ENCODE results near the gene RSPO3.

Gene RSPO3

DNA sequence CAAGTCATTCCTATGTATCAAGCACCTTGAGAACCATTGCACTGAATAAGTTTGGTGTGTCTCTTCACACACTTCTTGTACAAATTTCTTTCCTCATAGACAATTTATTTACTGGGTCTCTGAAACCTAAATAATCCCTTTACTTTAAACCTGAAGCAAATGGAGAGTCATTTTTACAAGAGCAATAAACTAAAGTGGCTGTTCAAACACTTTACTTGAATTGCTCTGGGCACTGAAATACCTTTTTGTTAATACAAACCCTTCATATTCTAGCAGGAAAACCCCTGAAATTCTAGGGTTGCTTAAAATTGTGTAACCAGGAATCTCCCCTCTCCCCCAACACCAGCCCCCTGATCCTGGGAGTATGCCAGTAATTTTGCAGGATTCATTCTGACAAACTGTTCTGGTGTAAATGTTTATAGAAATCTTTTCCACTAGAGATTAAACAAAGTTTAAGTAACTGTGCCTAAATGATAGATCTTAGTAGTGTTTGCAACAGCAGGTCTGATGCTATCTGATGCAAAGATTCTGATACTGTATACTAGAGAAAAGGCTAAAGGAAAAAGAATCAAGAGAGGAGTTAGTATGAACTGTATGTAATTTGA, 13.4 kb downstream of the RSPO3 start:
- no peak overlapping the region for H3K27ac ChIP-seq
- H3K9me3 ChIP-seq: no peaks in the 10 kb centered on the region
- TF ChIP-seq, protein P1, sequence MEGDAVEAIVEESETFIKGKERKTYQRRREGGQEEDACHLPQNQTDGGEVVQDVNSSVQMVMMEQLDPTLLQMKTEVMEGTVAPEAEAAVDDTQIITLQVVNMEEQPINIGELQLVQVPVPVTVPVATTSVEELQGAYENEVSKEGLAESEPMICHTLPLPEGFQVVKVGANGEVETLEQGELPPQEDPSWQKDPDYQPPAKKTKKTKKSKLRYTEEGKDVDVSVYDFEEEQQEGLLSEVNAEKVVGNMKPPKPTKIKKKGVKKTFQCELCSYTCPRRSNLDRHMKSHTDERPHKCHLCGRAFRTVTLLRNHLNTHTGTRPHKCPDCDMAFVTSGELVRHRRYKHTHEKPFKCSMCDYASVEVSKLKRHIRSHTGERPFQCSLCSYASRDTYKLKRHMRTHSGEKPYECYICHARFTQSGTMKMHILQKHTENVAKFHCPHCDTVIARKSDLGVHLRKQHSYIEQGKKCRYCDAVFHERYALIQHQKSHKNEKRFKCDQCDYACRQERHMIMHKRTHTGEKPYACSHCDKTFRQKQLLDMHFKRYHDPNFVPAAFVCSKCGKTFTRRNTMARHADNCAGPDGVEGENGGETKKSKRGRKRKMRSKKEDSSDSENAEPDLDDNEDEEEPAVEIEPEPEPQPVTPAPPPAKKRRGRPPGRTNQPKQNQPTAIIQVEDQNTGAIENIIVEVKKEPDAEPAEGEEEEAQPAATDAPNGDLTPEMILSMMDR (IDR thresholded peaks at IDR 0.05): no peak
- no peaks in the 10 kb centered on the region for H3K4me1 ChIP-seq (ENCODE audit: control insufficient read depth in 1 of 2, insufficient read depth in 1 of 2, low read depth in 1 of 2, low read length in 1 of 2)
- H3K27me3 ChIP-seq: peaks cover 47% of the 10 kb centered on the region
- no peaks in the 10 kb centered on the region for H3K36me3 ChIP-seq
- H3K4me3 ChIP-seq (ENCODE audit: low read depth in 1 of 2, low read length in 1 of 2): no peak overlapping the region

DNA sequence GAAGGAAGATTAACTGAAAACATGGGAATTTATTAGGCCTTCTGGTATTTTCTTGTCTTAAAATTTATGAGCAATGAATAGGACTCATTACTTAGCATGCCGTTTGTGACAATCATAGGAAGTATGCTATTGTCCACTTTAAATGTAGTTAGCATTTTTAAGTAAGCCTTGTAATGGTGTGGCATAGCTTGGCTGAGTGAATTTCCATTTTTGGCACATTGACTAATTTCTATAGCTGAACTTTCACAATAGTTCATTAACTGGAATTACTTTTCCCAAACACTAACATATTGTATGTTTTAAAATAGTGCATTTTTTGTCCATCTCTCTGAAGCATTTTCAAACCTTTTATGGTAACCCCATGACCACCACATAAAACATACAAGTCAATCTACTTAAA, 15.7 kb downstream of the RSPO3 start:
- Histone ChIP-seq H3K36me3 (no peaks in the 10 kb centered on the region), H3K27me3 (peaks cover 37% of the 10 kb centered on the region), H3K4me1 (ENCODE audit: control insufficient read depth in 1 of 2, insufficient read depth in 1 of 2, low read depth in 1 of 2, low read length in 1 of 2) (no peaks in the 10 kb centered on the region), H3K9me3 (no peaks in the 10 kb centered on the region), H3K27ac (no peak overlapping the region), H3K4me3 (ENCODE audit: low read depth in 1 of 2, low read length in 1 of 2) (no peak overlapping the region)
- TF ChIP-seq, protein P1 (IDR thresholded peaks at IDR 0.05): no peak

DNA sequence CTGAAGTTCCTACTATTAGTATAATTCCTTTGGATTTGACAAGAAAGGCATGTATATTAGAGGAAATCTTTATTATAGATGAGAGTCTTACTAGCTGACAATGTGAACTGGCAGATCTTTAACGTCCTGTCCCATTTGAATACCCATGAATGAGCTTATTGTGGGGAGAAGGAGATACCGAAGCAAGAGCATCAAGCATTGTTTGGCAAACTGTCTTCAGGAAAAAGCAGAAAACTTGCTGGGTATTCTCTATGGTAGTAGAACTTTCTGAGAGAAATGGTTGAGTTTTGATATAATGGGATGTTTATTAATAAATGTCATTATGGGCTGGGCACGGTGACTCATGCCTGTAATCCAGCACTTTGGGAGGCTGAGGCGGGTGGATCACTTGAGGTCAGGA, 18.3 kb downstream of the RSPO3 start:
- peaks cover 26% of the 10 kb centered on the region for H3K27me3 ChIP-seq
- TF ChIP-seq, protein P1 (IDR thresholded peaks at IDR 0.05): no peak
- H3K27ac ChIP-seq: no peak overlapping the region
- no peaks in the 10 kb centered on the region for H3K36me3 ChIP-seq
- no peaks in the 10 kb centered on the region for H3K4me1 ChIP-seq (ENCODE audit: control insufficient read depth in 1 of 2, insufficient read depth in 1 of 2, low read depth in 1 of 2, low read length in 1 of 2)
- H3K4me3 ChIP-seq (ENCODE audit: low read depth in 1 of 2, low read length in 1 of 2): no peak overlapping the region
- H3K9me3 ChIP-seq: no peaks in the 10 kb centered on the region

DNA sequence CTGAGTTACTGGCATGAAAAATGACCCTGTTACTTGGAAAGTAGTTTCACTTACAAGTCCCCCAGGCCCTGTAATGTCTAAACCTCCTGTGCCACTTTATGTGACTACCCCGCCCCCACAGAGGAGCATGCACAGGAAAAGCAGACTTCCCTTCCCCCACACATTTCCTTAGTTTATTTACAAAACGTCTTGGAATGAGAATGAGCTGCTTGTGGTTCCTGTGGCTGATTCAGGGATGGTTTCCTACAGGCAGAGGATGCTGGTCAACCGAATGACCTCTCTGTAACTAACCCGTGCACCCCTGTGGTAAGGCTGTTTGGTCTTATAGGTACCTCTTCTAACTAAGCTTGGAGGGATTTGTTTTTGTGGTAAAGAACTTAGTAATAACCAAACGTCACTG, 28.5 kb downstream of the RSPO3 start:
- Histone ChIP-seq H3K36me3 (no peaks in the 10 kb centered on the region), H3K9me3 (no peaks in the 10 kb centered on the region), H3K4me3 (ENCODE audit: low read depth in 1 of 2, low read length in 1 of 2) (no peak overlapping the region), H3K27me3 (peaks cover 33% of the 10 kb centered on the region), H3K27ac (no peak overlapping the region), H3K4me1 (ENCODE audit: control insufficient read depth in 1 of 2, insufficient read depth in 1 of 2, low read depth in 1 of 2, low read length in 1 of 2) (no peaks in the 10 kb centered on the region)
- TF ChIP-seq, protein P1 (IDR thresholded peaks at IDR 0.05): no peak

DNA sequence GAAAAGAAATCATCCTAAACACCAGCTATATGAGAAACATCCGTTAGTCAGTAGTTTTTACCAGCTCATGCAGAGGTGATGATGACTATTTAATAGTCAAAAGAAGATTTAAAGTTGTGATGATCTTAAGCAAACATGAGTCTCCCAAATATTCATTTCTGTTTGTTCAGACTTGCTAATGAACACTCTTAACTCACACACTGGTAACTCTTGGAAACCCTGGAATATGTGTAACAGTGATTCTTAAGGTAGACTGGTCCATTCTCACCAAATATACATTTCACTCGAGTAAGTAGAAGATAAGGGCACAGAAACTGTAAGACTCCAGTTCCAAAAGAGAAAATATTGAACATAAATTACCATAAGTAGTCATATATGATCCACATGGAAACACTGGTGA, 29.1 kb downstream of the RSPO3 start:
- Histone ChIP-seq H3K36me3 (no peaks in the 10 kb centered on the region), H3K27ac (no peak overlapping the region), H3K4me3 (ENCODE audit: low read depth in 1 of 2, low read length in 1 of 2) (no peak overlapping the region), H3K4me1 (ENCODE audit: control insufficient read depth in 1 of 2, insufficient read depth in 1 of 2, low read depth in 1 of 2, low read length in 1 of 2) (no peaks in the 10 kb centered on the region), H3K9me3 (no peaks in the 10 kb centered on the region), H3K27me3 (peaks cover 39% of the 10 kb centered on the region)
- TF ChIP-seq, protein P1 (IDR thresholded peaks at IDR 0.05): no peak

DNA sequence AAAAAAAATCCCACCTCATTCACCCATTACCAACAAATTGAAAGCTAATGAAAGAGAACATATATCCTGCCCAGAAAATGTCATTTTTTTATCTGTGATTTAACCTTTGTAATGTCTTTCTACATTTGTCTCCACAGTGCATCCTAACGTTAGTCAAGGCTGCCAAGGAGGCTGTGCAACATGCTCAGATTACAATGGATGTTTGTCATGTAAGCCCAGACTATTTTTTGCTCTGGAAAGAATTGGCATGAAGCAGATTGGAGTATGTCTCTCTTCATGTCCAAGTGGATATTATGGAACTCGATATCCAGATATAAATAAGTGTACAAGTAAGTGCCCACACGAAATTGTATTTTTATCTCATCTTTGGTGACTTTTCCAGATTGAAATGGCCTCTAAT, 30.0 kb downstream of the RSPO3 start:
- no peaks in the 10 kb centered on the region for H3K36me3 ChIP-seq
- H3K4me1 ChIP-seq (ENCODE audit: control insufficient read depth in 1 of 2, insufficient read depth in 1 of 2, low read depth in 1 of 2, low read length in 1 of 2): no peaks in the 10 kb centered on the region
- peaks cover 49% of the 10 kb centered on the region for H3K27me3 ChIP-seq
- H3K27ac ChIP-seq: no peak overlapping the region
- no peak overlapping the region for H3K4me3 ChIP-seq (ENCODE audit: low read depth in 1 of 2, low read length in 1 of 2)
- TF ChIP-seq, protein P1 (IDR thresholded peaks at IDR 0.05): no peak
- no peaks in the 10 kb centered on the region for H3K9me3 ChIP-seq

Measured in neutrophil (primary cell).